ENCODE measurements around the gene AFF3. TPM values are rescaled to one million over a fixed set of nuclear protein-coding genes. Genes with fewer than 3 reads are reported as not detected.

AFF3 gene
- total and polyA plus RNA-seq, 2 of the 13 experiments (the other 11 are each of a cell fraction or from before 2014, with no cell fraction given) = not detected

DNA sequence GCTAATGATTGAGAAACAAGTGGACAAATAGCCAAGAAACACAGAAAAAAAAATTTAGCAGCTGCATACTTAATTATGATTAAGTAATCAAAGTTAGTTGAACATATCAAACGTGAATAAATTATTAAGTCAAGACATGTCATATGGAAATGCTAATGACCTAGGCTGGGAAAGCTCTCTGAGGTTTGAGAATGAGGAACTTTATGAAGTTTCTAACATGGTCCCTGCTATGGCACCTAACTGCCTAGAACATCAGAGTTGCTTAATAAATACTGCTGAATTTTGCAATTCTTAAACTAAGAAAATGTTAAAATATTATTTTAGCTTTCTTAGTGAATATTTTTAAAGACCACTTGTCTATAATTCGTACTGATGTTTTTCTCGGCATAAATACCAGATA lies 99.8 kb downstream of the AFF3 start (continued):
- TF ChIP-seq, protein P1, sequence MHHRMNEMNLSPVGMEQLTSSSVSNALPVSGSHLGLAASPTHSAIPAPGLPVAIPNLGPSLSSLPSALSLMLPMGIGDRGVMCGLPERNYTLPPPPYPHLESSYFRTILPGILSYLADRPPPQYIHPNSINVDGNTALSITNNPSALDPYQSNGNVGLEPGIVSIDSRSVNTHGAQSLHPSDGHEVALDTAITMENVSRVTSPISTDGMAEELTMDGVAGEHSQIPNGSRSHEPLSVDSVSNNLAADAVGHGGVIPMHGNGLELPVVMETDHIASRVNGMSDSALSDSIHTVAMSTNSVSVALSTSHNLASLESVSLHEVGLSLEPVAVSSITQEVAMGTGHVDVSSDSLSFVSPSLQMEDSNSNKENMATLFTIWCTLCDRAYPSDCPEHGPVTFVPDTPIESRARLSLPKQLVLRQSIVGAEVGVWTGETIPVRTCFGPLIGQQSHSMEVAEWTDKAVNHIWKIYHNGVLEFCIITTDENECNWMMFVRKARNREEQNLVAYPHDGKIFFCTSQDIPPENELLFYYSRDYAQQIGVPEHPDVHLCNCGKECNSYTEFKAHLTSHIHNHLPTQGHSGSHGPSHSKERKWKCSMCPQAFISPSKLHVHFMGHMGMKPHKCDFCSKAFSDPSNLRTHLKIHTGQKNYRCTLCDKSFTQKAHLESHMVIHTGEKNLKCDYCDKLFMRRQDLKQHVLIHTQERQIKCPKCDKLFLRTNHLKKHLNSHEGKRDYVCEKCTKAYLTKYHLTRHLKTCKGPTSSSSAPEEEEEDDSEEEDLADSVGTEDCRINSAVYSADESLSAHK (CRISPR knock-in tag; IDR thresholded peaks at IDR 0.05; ENCODE audit: borderline replicate concordance) = no peak
- TF ChIP-seq AHR (CRISPR knock-in tag; IDR thresholded peaks at IDR 0.05) (no peak), GPN1 (CRISPR knock-in tag; IDR thresholded peaks at IDR 0.05; ENCODE audit: borderline replicate concordance) (no peak)
- TF ChIP-seq, protein P2, sequence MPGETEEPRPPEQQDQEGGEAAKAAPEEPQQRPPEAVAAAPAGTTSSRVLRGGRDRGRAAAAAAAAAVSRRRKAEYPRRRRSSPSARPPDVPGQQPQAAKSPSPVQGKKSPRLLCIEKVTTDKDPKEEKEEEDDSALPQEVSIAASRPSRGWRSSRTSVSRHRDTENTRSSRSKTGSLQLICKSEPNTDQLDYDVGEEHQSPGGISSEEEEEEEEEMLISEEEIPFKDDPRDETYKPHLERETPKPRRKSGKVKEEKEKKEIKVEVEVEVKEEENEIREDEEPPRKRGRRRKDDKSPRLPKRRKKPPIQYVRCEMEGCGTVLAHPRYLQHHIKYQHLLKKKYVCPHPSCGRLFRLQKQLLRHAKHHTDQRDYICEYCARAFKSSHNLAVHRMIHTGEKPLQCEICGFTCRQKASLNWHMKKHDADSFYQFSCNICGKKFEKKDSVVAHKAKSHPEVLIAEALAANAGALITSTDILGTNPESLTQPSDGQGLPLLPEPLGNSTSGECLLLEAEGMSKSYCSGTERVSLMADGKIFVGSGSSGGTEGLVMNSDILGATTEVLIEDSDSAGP (CRISPR knock-in tag; IDR thresholded peaks at IDR 0.05; ENCODE audit: borderline replicate concordance) = no peak

DNA sequence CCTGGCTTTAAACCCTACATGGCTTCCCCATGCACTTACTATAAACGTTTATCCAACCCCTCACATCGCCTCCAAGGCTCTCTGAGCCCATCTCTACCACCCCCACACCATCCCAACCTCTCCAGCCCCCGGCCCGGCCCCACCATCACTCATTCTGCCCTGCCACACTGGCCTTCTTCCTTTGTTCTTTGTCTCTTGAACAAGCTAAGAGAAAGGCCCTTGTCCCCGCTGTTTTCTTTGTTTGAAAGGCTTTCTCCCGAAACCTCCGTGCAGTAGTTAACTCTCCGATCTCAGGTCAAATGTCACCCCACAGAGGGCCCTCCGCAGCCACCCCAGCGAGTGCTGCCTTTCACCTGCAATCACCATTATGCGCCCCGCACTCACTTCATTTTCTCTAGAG lies 100.4 kb downstream of the AFF3 start:
- in situ Hi-C loops (cut with HindIII; ENCODE audit: extremely low pct_ligation_motif_present, low pct_unique_long_range_greater_than_20kb) = no loop called here
- no peak for FAIRE-seq
- H3K4me3 ChIP-seq (replicated peaks in 1 of 3; ENCODE audit: insufficient read depth in 1 of 3, low read depth in 2 of 3, low read length in 3 of 3) = no peak overlapping the region
- intact Hi-C loops (cut with micrococcal nuclease; ENCODE audit: unreplicated experiment) = no loop called here
- H3K4me1 ChIP-seq (ENCODE audit: insufficient read depth, low read length) = no peaks in the 10 kb centered on the region
- H3K9me3 ChIP-seq (ENCODE audit: low read length) = no peaks in the 10 kb centered on the region
- no peaks in the 10 kb centered on the region for H3K79me2 ChIP-seq (ENCODE audit: insufficient read depth, low read length)
- no peak overlapping the region for H3K27ac ChIP-seq (ENCODE audit: extremely low read length, insufficient read depth, low read length)
- 41% methylated on average over 12 of the region's 12 CpGs for WGBS (ENCODE audit: low lambda C conversion rate)
- ChIA-PET POLR2A (no interaction called here), CTCF (ENCODE audit: low intra/inter-chr PET ratio, low total read pairs) (no interaction called here)
- no TSS peak for BruUV-seq (replicated peaks)
- H3K9ac ChIP-seq (ENCODE audit: insufficient read depth, low read depth, low read length) = no peak overlapping the region
- H3K36me3 ChIP-seq (replicated peaks in 1 of 2; ENCODE audit: control insufficient read depth in 1 of 2, insufficient read depth in 2 of 2, low read length in 2 of 2) = no peaks in the 10 kb centered on the region
- H2AFZ ChIP-seq (ENCODE audit: low read length) = no peak overlapping the region
- no peak for ATAC-seq
- H3K27me3 ChIP-seq (ENCODE audit: control insufficient read depth in 1 of 2, insufficient read depth in 2 of 2, low read length in 2 of 2) = peaks cover 0 to 9% of the 10 kb centered on the region in 2 experiments; a peak in 2 of 5 replicates
- no peak overlapping the region for H3K4me2 ChIP-seq (ENCODE audit: low read depth, low read length)
- H4K20me1 ChIP-seq (ENCODE audit: insufficient read depth, low read length) = no peaks in the 10 kb centered on the region
- DNase-seq (ENCODE audit: low spot score) = no peak
- TF ChIP-seq, protein P3, sequence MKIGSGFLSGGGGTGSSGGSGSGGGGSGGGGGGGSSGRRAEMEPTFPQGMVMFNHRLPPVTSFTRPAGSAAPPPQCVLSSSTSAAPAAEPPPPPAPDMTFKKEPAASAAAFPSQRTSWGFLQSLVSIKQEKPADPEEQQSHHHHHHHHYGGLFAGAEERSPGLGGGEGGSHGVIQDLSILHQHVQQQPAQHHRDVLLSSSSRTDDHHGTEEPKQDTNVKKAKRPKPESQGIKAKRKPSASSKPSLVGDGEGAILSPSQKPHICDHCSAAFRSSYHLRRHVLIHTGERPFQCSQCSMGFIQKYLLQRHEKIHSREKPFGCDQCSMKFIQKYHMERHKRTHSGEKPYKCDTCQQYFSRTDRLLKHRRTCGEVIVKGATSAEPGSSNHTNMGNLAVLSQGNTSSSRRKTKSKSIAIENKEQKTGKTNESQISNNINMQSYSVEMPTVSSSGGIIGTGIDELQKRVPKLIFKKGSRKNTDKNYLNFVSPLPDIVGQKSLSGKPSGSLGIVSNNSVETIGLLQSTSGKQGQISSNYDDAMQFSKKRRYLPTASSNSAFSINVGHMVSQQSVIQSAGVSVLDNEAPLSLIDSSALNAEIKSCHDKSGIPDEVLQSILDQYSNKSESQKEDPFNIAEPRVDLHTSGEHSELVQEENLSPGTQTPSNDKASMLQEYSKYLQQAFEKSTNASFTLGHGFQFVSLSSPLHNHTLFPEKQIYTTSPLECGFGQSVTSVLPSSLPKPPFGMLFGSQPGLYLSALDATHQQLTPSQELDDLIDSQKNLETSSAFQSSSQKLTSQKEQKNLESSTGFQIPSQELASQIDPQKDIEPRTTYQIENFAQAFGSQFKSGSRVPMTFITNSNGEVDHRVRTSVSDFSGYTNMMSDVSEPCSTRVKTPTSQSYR (CRISPR knock-in tag; IDR thresholded peaks at IDR 0.05; ENCODE audit: borderline replicate concordance) = no peak
- TF ChIP-seq ZNF451 (CRISPR knock-in tag; IDR thresholded peaks at IDR 0.05) (no peak), HNRNPUL1 (IDR thresholded peaks at IDR 0.05; ENCODE audit: low read depth, low read length) (no peak), SIN3A (IDR thresholded peaks at IDR 0.05; ENCODE audit: borderline replicate concordance, low read depth, low read length) (no peak), ZNF557 (CRISPR knock-in tag; IDR thresholded peaks at IDR 0.05) (no peak), SMAD1 (CRISPR knock-in tag; IDR thresholded peaks at IDR 0.05; ENCODE audit: borderline replicate concordance, low read depth) (no peak), FOXO1 (CRISPR knock-in tag; IDR thresholded peaks at IDR 0.05) (no peak), POLR2AphosphoS2 (IDR thresholded peaks at IDR 0.05; ENCODE audit: low read depth, low read length) (no peak)
- TF ChIP-seq, protein P4, sequence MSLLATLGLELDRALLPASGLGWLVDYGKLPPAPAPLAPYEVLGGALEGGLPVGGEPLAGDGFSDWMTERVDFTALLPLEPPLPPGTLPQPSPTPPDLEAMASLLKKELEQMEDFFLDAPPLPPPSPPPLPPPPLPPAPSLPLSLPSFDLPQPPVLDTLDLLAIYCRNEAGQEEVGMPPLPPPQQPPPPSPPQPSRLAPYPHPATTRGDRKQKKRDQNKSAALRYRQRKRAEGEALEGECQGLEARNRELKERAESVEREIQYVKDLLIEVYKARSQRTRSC (CRISPR knock-in tag; IDR thresholded peaks at IDR 0.05; ENCODE audit: low read depth) = no peak
- TF ChIP-seq, protein P5, sequence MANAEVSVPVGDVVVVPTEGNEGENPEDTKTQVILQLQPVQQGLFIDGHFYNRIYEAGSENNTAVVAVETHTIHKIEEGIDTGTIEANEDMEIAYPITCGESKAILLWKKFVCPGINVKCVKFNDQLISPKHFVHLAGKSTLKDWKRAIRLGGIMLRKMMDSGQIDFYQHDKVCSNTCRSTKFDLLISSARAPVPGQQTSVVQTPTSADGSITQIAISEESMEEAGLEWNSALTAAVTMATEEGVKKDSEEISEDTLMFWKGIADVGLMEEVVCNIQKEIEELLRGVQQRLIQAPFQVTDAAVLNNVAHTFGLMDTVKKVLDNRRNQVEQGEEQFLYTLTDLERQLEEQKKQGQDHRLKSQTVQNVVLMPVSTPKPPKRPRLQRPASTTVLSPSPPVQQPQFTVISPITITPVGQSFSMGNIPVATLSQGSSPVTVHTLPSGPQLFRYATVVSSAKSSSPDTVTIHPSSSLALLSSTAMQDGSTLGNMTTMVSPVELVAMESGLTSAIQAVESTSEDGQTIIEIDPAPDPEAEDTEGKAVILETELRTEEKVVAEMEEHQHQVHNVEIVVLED (CRISPR knock-in tag; IDR thresholded peaks at IDR 0.05; ENCODE audit: borderline replicate concordance) = no peak

All from HepG2 (cell line).